PC-9 (cell line): ENCODE measurements around the gene SLC25A21. TPM values are rescaled to one million over a fixed set of nuclear protein-coding genes. Genes with fewer than 3 reads are reported as not detected.

Experiments
- BruUV-seq: library from RNA; stranded (reverse); fragments of 400-500 nt; replicated peaks from 2 replicates; lab custom pipeline; 2021; lab: Mats Ljungman, UMichigan
- CTCF ChIA-PET: fragments of 300-600 bp; sonication (Branson Sonifier 250); formaldehyde crosslinking; loops from one replicate; lab custom pipeline; 2022; ENCODE audit warnings: antibody characterized with exemption; lab: Charles Lee
- POLR2A ChIA-PET: fragments of 300-600 bp; sonication (Branson Sonifier 250); formaldehyde crosslinking; loops from one replicate; lab custom pipeline; 2022; ENCODE audit warnings: antibody characterized with exemption; ENCODE audit not compliant: unreplicated experiment; lab: Charles Lee
- DNase-seq, 2 experiments: peaks; one replicate each; pipeline versions ENCODE4 v3.0.0 to v3.0.0-alpha.2; 2015 to 2022; ENCODE audit warnings: mixed read lengths in 1 of 2
- H2AFZ ChIP-seq: fragments of 200-600 bp; sonication (generic); 2 replicates; pipeline ENCODE4 v1.8.1; 2017; ENCODE audit warnings: antibody characterized with exemption
- H3F3A ChIP-seq: fragments of 200-600 bp; sonication (generic); 2 replicates; pipeline ENCODE4 v1.8.1; 2017; ENCODE audit warnings: antibody characterized with exemption, mild to moderate bottlenecking, low read depth; ENCODE audit not compliant: insufficient read depth
- H3K27ac ChIP-seq: fragments of 200-600 bp; sonication (generic); 2 replicates; pipeline ENCODE4 v1.6.1; 2016; ENCODE audit warnings: mixed run types
- H3K27me3 ChIP-seq: fragments of 200-600 bp; sonication (generic); 2 replicates; pipeline ENCODE4 v1.6.1; 2016; ENCODE audit warnings: low read depth, mixed run types; ENCODE audit not compliant: insufficient read depth
- H3K36me3 ChIP-seq: fragments of 200-600 bp; sonication (generic); 2 replicates; pipeline ENCODE4 v1.6.1; 2016; ENCODE audit warnings: low read depth, mixed run types
- H3K4me1 ChIP-seq: fragments of 200-600 bp; sonication (generic); replicated peaks from 2 replicates; pipeline ENCODE4 v1.6.1; 2016; ENCODE audit warnings: mixed run types; ENCODE audit not compliant: insufficient read depth
- H3K4me2 ChIP-seq: fragments of 200-600 bp; sonication (generic); 2 replicates; pipeline ENCODE4 v1.6.1; 2017; ENCODE audit warnings: mixed run types
- H3K4me3 ChIP-seq: fragments of 200-600 bp; sonication (generic); 2 replicates; pipeline ENCODE4 v1.6.1; 2016; ENCODE audit warnings: mixed run types
- H3K79me2 ChIP-seq: fragments of 200-600 bp; sonication (generic); 2 replicates; pipeline ENCODE4 v1.6.1; 2017; ENCODE audit warnings: low read depth, mixed run types
- H3K9me2 ChIP-seq: fragments of 200-600 bp; sonication (generic); 2 replicates; pipeline ENCODE4 v1.8.1; 2017; ENCODE audit warnings: mild to moderate bottlenecking; ENCODE audit not compliant: insufficient read depth
- H3K9me3 ChIP-seq: fragments of 200-600 bp; sonication (generic); 2 replicates; pipeline ENCODE4 v1.8.1; 2016; ENCODE audit warnings: low read depth; ENCODE audit not compliant: insufficient read depth
- H4K20me1 ChIP-seq: fragments of 200-600 bp; sonication (generic); 2 replicates; pipeline ENCODE4 v1.8.1; 2017; ENCODE audit not compliant: insufficient read depth
- EZH2 ChIP-seq: fragments of 200-600 bp; sonication (generic); IDR thresholded peaks from 2 replicates; pipeline ENCODE4 v1.8.0; 2017; ENCODE audit warnings: antibody characterized with exemption, low read depth
- intact Hi-C: fragments of 100-400 bp; cut with micrococcal nuclease; formaldehyde crosslinking; loops from one replicate; pipeline ENCODE4 v1.10.0; 2022; ENCODE audit not compliant: unreplicated experiment
- total RNA-seq: library from RNA; stranded (reverse); gene quantifications from 2 replicates; pipeline ENCODE4 v1.2.3, GENCODE V29; 2021
- TF ChIP-seq, protein P1 (sequence below): fragments of 200-600 bp; sonication (generic); conservative IDR thresholded peaks from 2 replicates; pipeline ENCODE4 v1.6.1; 2017; ENCODE audit warnings: mixed run types, antibody characterized with exemption, mild to moderate bottlenecking, moderate library complexity

SLC25A21 gene
- total RNA-seq, 1 experiment from 2014 or later = 3.2 TPM

DNA sequence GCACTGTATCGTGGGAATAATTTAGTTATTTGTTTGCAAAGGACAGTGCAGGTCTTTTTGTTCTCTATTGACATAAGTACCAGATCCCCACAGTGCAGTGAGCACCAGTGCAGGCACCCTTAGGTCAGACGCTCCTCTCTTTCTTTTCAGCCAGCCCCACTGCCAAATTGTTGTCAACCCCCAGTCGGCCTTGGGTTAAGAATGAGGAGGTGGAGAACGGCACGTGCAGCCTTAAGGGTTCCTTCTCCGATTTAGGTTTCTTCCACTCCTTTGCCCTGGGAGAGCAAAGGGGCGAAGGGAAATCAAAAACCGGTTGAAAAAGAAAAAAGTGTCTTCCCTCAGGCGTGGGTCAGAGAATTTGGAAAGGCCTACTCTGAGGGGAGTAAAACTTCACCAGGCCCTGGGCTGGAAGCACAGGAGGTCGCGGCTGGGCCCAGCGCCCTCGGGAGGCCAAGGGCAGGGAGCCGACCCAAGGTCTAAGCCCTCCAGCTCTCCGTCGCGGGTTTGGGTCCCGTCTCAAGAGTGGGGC, 506.5 kb downstream of the SLC25A21 start:
- Histone ChIP-seq H3K4me3 (no peak overlapping the region), H3K79me2 (no peaks in the 10 kb centered on the region), H3K27ac (no peak overlapping the region), H4K20me1 (no peaks in the 10 kb centered on the region), H3F3A (no peaks in the 10 kb centered on the region), H3K9me2 (no peaks in the 10 kb centered on the region), H3K27me3 (no peaks in the 10 kb centered on the region), H3K9me3 (no peaks in the 10 kb centered on the region), H3K4me2 (no peak overlapping the region), H2AFZ (no peak overlapping the region), H3K4me1 (no peaks in the 10 kb centered on the region), H3K36me3 (no peaks in the 10 kb centered on the region)
- intact Hi-C loops = no loop called here
- no TSS peak for BruUV-seq
- no peak for TF ChIP-seq EZH2
- TF ChIP-seq, protein P1, sequence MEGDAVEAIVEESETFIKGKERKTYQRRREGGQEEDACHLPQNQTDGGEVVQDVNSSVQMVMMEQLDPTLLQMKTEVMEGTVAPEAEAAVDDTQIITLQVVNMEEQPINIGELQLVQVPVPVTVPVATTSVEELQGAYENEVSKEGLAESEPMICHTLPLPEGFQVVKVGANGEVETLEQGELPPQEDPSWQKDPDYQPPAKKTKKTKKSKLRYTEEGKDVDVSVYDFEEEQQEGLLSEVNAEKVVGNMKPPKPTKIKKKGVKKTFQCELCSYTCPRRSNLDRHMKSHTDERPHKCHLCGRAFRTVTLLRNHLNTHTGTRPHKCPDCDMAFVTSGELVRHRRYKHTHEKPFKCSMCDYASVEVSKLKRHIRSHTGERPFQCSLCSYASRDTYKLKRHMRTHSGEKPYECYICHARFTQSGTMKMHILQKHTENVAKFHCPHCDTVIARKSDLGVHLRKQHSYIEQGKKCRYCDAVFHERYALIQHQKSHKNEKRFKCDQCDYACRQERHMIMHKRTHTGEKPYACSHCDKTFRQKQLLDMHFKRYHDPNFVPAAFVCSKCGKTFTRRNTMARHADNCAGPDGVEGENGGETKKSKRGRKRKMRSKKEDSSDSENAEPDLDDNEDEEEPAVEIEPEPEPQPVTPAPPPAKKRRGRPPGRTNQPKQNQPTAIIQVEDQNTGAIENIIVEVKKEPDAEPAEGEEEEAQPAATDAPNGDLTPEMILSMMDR = no peak
- CTCF ChIA-PET = no interaction called here
- no peak for DNase-seq
- POLR2A ChIA-PET = no interaction called here

DNA sequence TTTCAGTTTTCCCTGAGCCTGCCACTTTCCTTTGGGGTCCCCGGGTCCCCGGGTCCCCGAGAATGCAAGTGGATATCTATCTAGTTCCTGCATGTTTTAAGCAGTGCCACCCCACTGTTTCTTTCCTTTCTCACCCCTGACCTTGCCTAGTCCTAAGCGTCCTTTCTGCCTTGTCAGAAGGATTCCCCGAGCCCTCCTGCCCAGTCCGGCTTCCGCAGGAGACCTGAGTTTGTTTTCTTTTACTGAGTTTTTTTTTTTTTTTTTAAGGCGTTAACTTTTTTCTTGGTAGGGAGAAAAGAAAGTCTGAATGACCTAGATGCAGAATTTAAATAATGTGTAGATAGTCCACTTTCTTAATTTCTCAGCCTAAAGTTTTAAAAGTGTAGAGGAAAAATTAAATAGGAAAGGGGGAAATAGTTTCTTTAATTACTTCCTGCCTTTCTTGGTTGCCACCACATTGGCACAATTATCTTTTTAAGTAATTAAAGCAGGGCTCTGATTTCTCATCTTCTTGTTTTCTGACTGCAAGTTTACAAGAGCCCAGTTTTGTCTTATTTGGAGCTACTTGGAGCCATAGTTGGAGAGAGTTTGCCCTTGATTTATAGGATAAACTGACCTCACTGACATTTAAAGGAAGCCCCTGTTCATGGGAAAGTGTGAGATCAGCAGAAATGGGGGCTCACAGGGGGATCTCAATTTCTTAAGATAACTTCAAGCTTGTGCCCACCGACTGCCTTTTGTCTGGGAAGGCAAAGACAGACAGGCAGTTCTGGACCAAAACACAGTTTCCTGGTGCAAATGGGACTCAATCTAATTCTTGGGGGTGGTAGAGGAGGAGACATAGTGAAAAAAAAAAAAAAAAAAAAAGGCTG, 507.8 kb downstream of the SLC25A21 start:
- intact Hi-C loops = loop anchor here (5.0 kb wide), 2 partner anchors 278 to 453 kb away; no protein-coding TSS in a partner anchor
- Histone ChIP-seq H3K36me3 (no peaks in the 10 kb centered on the region), H3K9me3 (no peaks in the 10 kb centered on the region), H3K4me1 (no peaks in the 10 kb centered on the region), H3K9me2 (no peaks in the 10 kb centered on the region), H3K4me2 (no peak overlapping the region), H3F3A (no peaks in the 10 kb centered on the region), H4K20me1 (no peaks in the 10 kb centered on the region), H3K27ac (no peak overlapping the region), H3K27me3 (no peaks in the 10 kb centered on the region), H3K4me3 (no peak overlapping the region), H3K79me2 (no peaks in the 10 kb centered on the region), H2AFZ (no peak overlapping the region)
- no peak for DNase-seq
- CTCF ChIA-PET = interaction anchor here (0.7 kb wide), 1 partner anchor 109 kb away, joined by 8 read pairs; no protein-coding TSS in a partner anchor
- BruUV-seq = TSS peak; percentile 51
- POLR2A ChIA-PET = no interaction called here
- TF ChIP-seq EZH2 = no peak
- TF ChIP-seq, protein P1 = no peak

DNA sequence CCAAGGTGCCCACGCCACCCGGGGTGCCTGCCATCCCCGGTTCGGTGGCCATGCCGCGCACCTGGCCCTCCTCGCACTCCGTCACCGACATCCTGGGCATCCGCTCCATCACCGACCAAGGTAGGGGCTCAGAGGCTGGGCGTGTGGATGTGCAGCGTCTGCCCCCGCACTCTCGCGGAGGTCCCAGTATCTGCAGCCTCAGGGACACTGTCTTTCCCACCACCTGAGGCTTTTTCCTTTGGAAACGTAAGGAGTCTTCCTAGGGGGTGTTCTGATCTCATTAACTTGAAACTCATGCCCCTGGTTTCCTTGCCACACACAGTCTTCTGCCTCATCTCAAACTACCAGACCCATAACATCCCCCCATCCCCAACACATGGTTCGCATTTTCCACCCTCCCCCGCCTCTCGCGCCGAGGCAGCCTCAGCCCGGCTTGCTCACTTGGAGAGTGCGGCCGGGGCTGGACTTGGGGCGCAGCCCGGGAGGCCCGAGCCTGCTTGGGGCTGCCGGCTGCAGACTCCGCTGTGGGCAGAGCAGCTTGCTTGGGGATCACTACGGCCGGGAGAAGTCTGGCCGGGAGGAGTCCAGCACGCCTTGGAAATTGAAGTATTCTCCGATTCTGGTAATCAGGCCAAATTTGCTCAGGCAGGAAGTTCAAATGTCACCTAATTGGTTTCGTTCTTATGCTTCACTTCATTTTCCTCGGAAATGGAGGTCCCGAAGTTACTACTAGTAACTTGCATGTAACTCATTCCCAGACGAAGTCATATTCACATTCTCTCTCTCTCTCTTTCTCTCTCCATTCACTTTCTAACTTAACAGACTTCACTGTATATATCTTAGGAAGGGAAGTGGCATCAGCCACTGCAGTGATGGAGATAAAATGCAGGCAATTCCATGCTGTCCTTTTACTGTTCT, 508.7 kb downstream of the SLC25A21 start:
- H3K27me3 ChIP-seq = no peaks in the 10 kb centered on the region
- H4K20me1 ChIP-seq = no peaks in the 10 kb centered on the region
- intact Hi-C loops = loop anchor here (5.0 kb wide), 2 partner anchors 279 to 454 kb away; no protein-coding TSS in a partner anchor
- H3K4me1 ChIP-seq = no peaks in the 10 kb centered on the region
- no peak overlapping the region for H3K4me3 ChIP-seq
- H3F3A ChIP-seq = no peaks in the 10 kb centered on the region
- no peaks in the 10 kb centered on the region for H3K79me2 ChIP-seq
- no TSS peak for BruUV-seq
- peak in 1 of 2 experiments; percentile 18 for DNase-seq
- no peaks in the 10 kb centered on the region for H3K9me3 ChIP-seq
- ChIA-PET CTCF (interaction anchor here (0.6 kb wide), 1 partner anchor 540 kb away, joined by 3 read pairs; no protein-coding TSS in a partner anchor), POLR2A (no interaction called here)
- H3K36me3 ChIP-seq = no peaks in the 10 kb centered on the region
- no peak overlapping the region for H2AFZ ChIP-seq
- TF ChIP-seq, protein P1 = no peak
- no peak for TF ChIP-seq EZH2
- H3K9me2 ChIP-seq = no peaks in the 10 kb centered on the region
- H3K27ac ChIP-seq = no peak overlapping the region
- H3K4me2 ChIP-seq = peak overlapping the region; percentile 95
